HS-5 (cell line): ENCODE data around the gene DYNC1I1.

Experiments
- DNase-seq: peaks from one replicate; pipeline ENCODE4 v3.0.0-alpha.2; 2012; ENCODE audit warnings: low read depth

DYNC1I1 gene

GRCh38 chr7:95861041-95861440, 88.7 kb downstream of the DYNC1I1 start:
- DNase-seq, result peak; percentile 13

- no peak for DNase-seq
These were observed 91.3 kb downstream of the DYNC1I1 start for GRCh38 chr7:95863623-95864022.

GRCh38 chr7:95865716-95866371, 93.5 kb downstream of the DYNC1I1 start:
- no peak for DNase-seq

- no peak for DNase-seq
These were observed 95.0 kb downstream of the DYNC1I1 start for GRCh38 chr7:95867309-95867708.

- peak; percentile 19 for DNase-seq
These were observed 98.9 kb downstream of the DYNC1I1 start for GRCh38 chr7:95871075-95871848.

- DNase-seq, result no peak
These were observed 99.5 kb downstream of the DYNC1I1 start for GRCh38 chr7:95871896-95872295.

GRCh38 chr7:95874129-95874528, 101.8 kb downstream of the DYNC1I1 start:
- no peak for DNase-seq

- DNase-seq, result no peak
These were observed 102.3 kb downstream of the DYNC1I1 start for GRCh38 chr7:95874541-95875265.

GRCh38 chr7:95875519-95875918, 103.2 kb downstream of the DYNC1I1 start:
- DNase-seq, result no peak

GRCh38 chr7:95878677-95879076, 106.3 kb downstream of the DYNC1I1 start:
- no peak for DNase-seq

- DNase-seq, result no peak
These were observed 109.2 kb downstream of the DYNC1I1 start for GRCh38 chr7:95881597-95881996.

GRCh38 chr7:95883217-95883616, 110.9 kb downstream of the DYNC1I1 start:
- DNase-seq, result no peak

- DNase-seq, result no peak
These were observed 114.2 kb downstream of the DYNC1I1 start for GRCh38 chr7:95886501-95887090.

GRCh38 chr7:95893484-95893883, 121.1 kb downstream of the DYNC1I1 start:
- no peak for DNase-seq

GRCh38 chr7:95897557-95898251, 125.3 kb downstream of the DYNC1I1 start:
- DNase-seq, result no peak

- no peak for DNase-seq
These were observed 127.7 kb downstream of the DYNC1I1 start for GRCh38 chr7:95899919-95900513.

- no peak for DNase-seq
These were observed 128.7 kb downstream of the DYNC1I1 start for GRCh38 chr7:95901006-95901405.

- no peak for DNase-seq
These were observed 131.7 kb downstream of the DYNC1I1 start for GRCh38 chr7:95904099-95904498.

- no peak for DNase-seq
These were observed 132.8 kb downstream of the DYNC1I1 start for GRCh38 chr7:95905167-95905566.

GRCh38 chr7:95906851-95907250, 134.5 kb downstream of the DYNC1I1 start:
- DNase-seq, result no peak

- DNase-seq, result no peak
These were observed 135.0 kb downstream of the DYNC1I1 start for GRCh38 chr7:95907337-95907736.

- DNase-seq, result no peak
These were observed 136.1 kb downstream of the DYNC1I1 start for GRCh38 chr7:95908499-95908898.
